GM23338 (cell line): ENCODE data around the gene MUC5AC. TPM values are rescaled to one million over a fixed set of nuclear protein-coding genes. Genes with fewer than 3 reads are reported as not detected.

Experiments
- ATAC-seq: fragments of 200-7000 bp; cut with Tn5 transposase; 3 replicates; pipeline ENCODE4 v1.9.1; 2020
- DNase-seq: peaks from one replicate; pipeline ENCODE4 v3.0.0-alpha.2; 2015; ENCODE audit warnings: low spot score
- H2AFZ ChIP-seq: fragments of 200-600 bp; sonication (generic); 2 replicates; pipeline ENCODE4 v1.8.0; 2016; ENCODE audit warnings: antibody characterized with exemption, mild to moderate bottlenecking, moderate library complexity
- H3F3A ChIP-seq: fragments of 200-600 bp; sonication (generic); replicated peaks from 2 replicates; pipeline ENCODE4 v1.8.0; 2017; ENCODE audit warnings: antibody characterized with exemption, mixed run types, low read depth
- H3K27ac ChIP-seq: fragments of 200-600 bp; sonication (generic); 2 replicates; pipeline ENCODE4 v1.6.1; 2016; ENCODE audit warnings: low read depth
- H3K27me3 ChIP-seq: fragments of 200-600 bp; sonication (generic); 2 replicates; pipeline ENCODE4 v1.8.0; 2016; ENCODE audit warnings: mild to moderate bottlenecking, mixed run types, moderate library complexity; ENCODE audit not compliant: insufficient read depth
- H3K36me3 ChIP-seq: fragments of 200-600 bp; sonication (generic); 2 replicates; pipeline ENCODE4 v1.8.0; 2016; ENCODE audit warnings: mild to moderate bottlenecking; ENCODE audit not compliant: insufficient read depth
- H3K4me1 ChIP-seq: fragments of 200-600 bp; sonication (generic); 2 replicates; pipeline ENCODE4 v1.8.0; 2016; ENCODE audit warnings: mild to moderate bottlenecking, moderate library complexity; ENCODE audit not compliant: insufficient read depth
- H3K4me2 ChIP-seq: fragments of 200-600 bp; sonication (generic); 2 replicates; pipeline ENCODE4 v1.7.1; 2017; ENCODE audit warnings: mixed run types
- H3K4me3 ChIP-seq: fragments of 200-600 bp; sonication (generic); 2 replicates; pipeline ENCODE4 v1.6.1; 2016; ENCODE audit warnings: mixed run types
- H3K79me2 ChIP-seq: fragments of 200-600 bp; sonication (generic); replicated peaks from 2 replicates; pipeline ENCODE4 v1.8.0; 2017; ENCODE audit warnings: mild to moderate bottlenecking; ENCODE audit not compliant: insufficient read depth
- H3K9me2 ChIP-seq: fragments of 200-600 bp; sonication (generic); 2 replicates; pipeline ENCODE4 v1.8.0; 2017; ENCODE audit not compliant: insufficient read depth
- H4K20me1 ChIP-seq: fragments of 200-600 bp; sonication (generic); replicated peaks from 2 replicates; pipeline ENCODE4 v1.8.0; 2017; ENCODE audit warnings: mild to moderate bottlenecking; ENCODE audit not compliant: insufficient read depth
- H3K27ac Mint-ChIP-seq: 2 replicates; pipeline ENCODE4 v1.8.0; 2020; ENCODE audit warnings: inconsistent platforms, mild to moderate bottlenecking, moderate library complexity, mixed read lengths
- H3K27me3 Mint-ChIP-seq: 3 replicates; pipeline ENCODE4 v1.8.0; 2022; ENCODE audit warnings: low read depth, mild to moderate bottlenecking, moderate library complexity, mixed read lengths, inconsistent platforms; ENCODE audit not compliant: insufficient read depth, poor library complexity
- H3K36me3 Mint-ChIP-seq: 3 replicates; pipeline ENCODE4 v1.8.0; 2021; ENCODE audit warnings: low read depth, mild to moderate bottlenecking, inconsistent platforms, moderate library complexity, mixed read lengths
- H3K4me1 Mint-ChIP-seq: 3 replicates; pipeline ENCODE4 v1.8.0; 2020; ENCODE audit warnings: mild to moderate bottlenecking, inconsistent platforms, mixed read lengths
- H3K4me3 Mint-ChIP-seq: 3 replicates; pipeline ENCODE4 v1.8.0; 2021; ENCODE audit warnings: moderate library complexity, mild to moderate bottlenecking, inconsistent platforms, mixed read lengths
- H3K9me3 Mint-ChIP-seq: 3 replicates; pipeline ENCODE4 v1.8.0; 2020; ENCODE audit warnings: moderate library complexity, mild to moderate bottlenecking, inconsistent platforms, mixed read lengths
- CREB1 ChIP-seq: fragments of 250-450 bp; sonication (Bioruptor Pico); IDR thresholded peaks from 2 replicates; pipeline ENCODE4 v1.5.0; 2020; ENCODE audit warnings: low read depth, mild to moderate bottlenecking, moderate library complexity
- CTCF ChIP-seq, 2 experiments: fragments of 200-600 bp in 1 of 2; sonication (generic) in 1 of 2; conservative IDR thresholded peaks; 2 replicates each; pipeline versions ENCODE4 v1.5.1 to v1.6.1; 2016 to 2017; ENCODE audit warnings: antibody characterized with exemption in 2 of 2, low read depth in 2 of 2, mild to moderate bottlenecking in 2 of 2, moderate library complexity in 1 of 2
- ETS1 ChIP-seq: IDR thresholded peaks from 2 replicates; pipeline ENCODE4 v1.6.1; 2016; ENCODE audit warnings: antibody characterized with exemption
- EZH2 ChIP-seq: fragments of 200-600 bp; sonication (generic); IDR thresholded peaks from one replicate; pipeline ENCODE4 v1.8.0; 2017; ENCODE audit warnings: antibody characterized with exemption, mild to moderate bottlenecking, low read depth; ENCODE audit not compliant: unreplicated experiment
- EZH2phosphoT487 ChIP-seq: fragments of 200-600 bp; sonication (generic); IDR thresholded peaks from one replicate; pipeline ENCODE4 v1.8.1; 2018; ENCODE audit warnings: antibody characterized with exemption; ENCODE audit not compliant: unreplicated experiment
- JUNB ChIP-seq: IDR thresholded peaks from one replicate; pipeline ENCODE4 v1.6.1; 2016; ENCODE audit warnings: antibody characterized with exemption; ENCODE audit not compliant: unreplicated experiment
- NANOG ChIP-seq: IDR thresholded peaks from 2 replicates; pipeline ENCODE4 v1.6.1; 2016; ENCODE audit warnings: antibody characterized with exemption, borderline replicate concordance
- POLR2AphosphoS5 ChIP-seq: IDR thresholded peaks from 2 replicates; pipeline ENCODE4 v1.6.1; 2016; ENCODE audit warnings: antibody characterized with exemption, low read depth
- REST ChIP-seq: IDR thresholded peaks from one replicate; pipeline ENCODE4 v1.6.1; 2018; ENCODE audit warnings: antibody characterized with exemption; ENCODE audit not compliant: unreplicated experiment
- STAT1 ChIP-seq: IDR thresholded peaks from one replicate; pipeline ENCODE4 v1.6.1; 2016; ENCODE audit warnings: antibody characterized with exemption; ENCODE audit not compliant: unreplicated experiment
- ZNF114 ChIP-seq: fragments of 250-450 bp; sonication (Bioruptor Pico); IDR thresholded peaks from 2 replicates; pipeline ENCODE4 v1.5.0; 2020; ENCODE audit warnings: mild to moderate bottlenecking, moderate library complexity
- ZNF331 ChIP-seq: fragments of 250-450 bp; sonication (Bioruptor Pico); IDR thresholded peaks from 2 replicates; pipeline ENCODE4 v1.5.0; 2020; ENCODE audit warnings: low read depth, mild to moderate bottlenecking, moderate library complexity
- ZNF462 ChIP-seq: fragments of 250-450 bp; sonication (Bioruptor Pico); IDR thresholded peaks from 2 replicates; pipeline ENCODE4 v1.5.0; 2020; ENCODE audit warnings: mild to moderate bottlenecking, moderate library complexity
- polyA plus RNA-seq: library from polyadenylated mRNA; unstranded; fragments of >200 nt; fragmentation: Nextera tagmentation; extraction: Ambion mirVana; gene quantifications from 2 replicates; pipeline ENCODE4 v1.2.1, GENCODE V29; 2016
- total RNA-seq: library from RNA; depleted of rRNA; stranded (reverse); fragments of >200 nt; shearing (Covaris generic); gene quantifications from 2 replicates; pipeline ENCODE4 v1.2.3, GENCODE V29; 2014

The MUC5AC gene
- total and polyA plus RNA-seq, 2 experiments from 2014 or later = not detected

GRCh38 chr11:1231396-1232020 lies 73.8 kb downstream of the MUC5AC start:
- no peaks in the 10 kb centered on the region for H3F3A ChIP-seq
- H4K20me1 ChIP-seq = no peaks in the 10 kb centered on the region
- no peak overlapping the region for H3K27ac Mint-ChIP-seq
- no peak for TF ChIP-seq ZNF331
- no peak for TF ChIP-seq REST
- TF ChIP-seq CREB1 (CRISPR knock-in tag) = no peak
- TF ChIP-seq EZH2phosphoT487 = no peak
- TF ChIP-seq STAT1 = no peak
- no peak for TF ChIP-seq CTCF (conservative IDR thresholded peaks at IDR 0.05; ENCODE audit: low read depth in 2 of 2)
- no peak for TF ChIP-seq ZNF114 (CRISPR knock-in tag)
- no peak for TF ChIP-seq ETS1
- TF ChIP-seq POLR2AphosphoS5 = no peak
- TF ChIP-seq JUNB = no peak
- no peak for TF ChIP-seq ZNF462 (CRISPR knock-in tag)
- no peak for TF ChIP-seq EZH2
- no peak for TF ChIP-seq NANOG
- no peak overlapping the region for H3K4me3 ChIP-seq
- H3K9me3 Mint-ChIP-seq = no peaks in the 10 kb centered on the region
- DNase-seq (no peak), ATAC-seq (no peak)
- H3K27me3 Mint-ChIP-seq = no peaks in the 10 kb centered on the region
- no peak overlapping the region for H3K4me2 ChIP-seq
- H3K27ac ChIP-seq = no peak overlapping the region
- no peaks in the 10 kb centered on the region for H3K4me1 ChIP-seq
- no peaks in the 10 kb centered on the region for H3K36me3 ChIP-seq
- H3K36me3 Mint-ChIP-seq = no peaks in the 10 kb centered on the region
- no peak overlapping the region for H3K4me3 Mint-ChIP-seq
- no peaks in the 10 kb centered on the region for H3K9me2 ChIP-seq
- H3K4me1 Mint-ChIP-seq = no peaks in the 10 kb centered on the region
- H2AFZ ChIP-seq = no peak overlapping the region
- H3K79me2 ChIP-seq = no peaks in the 10 kb centered on the region
- no peaks in the 10 kb centered on the region for H3K27me3 ChIP-seq
